Left ventricle myocardium inferior (tissue), 1 donor: ENCODE data around the gene MLF2. TPM values are rescaled to one million over a fixed set of nuclear protein-coding genes. Genes with fewer than 3 reads are reported as not detected.

ENCODE experiments used
- DNase-seq: peaks from one replicate; pipeline ENCODE4 v3.0.0-alpha.2; 2020
- H3K27ac ChIP-seq: fragments of 200-600 bp; replicated peaks from 2 replicates; pipeline ENCODE4 v1.8.0; 2021
- H3K27me3 ChIP-seq: fragments of 200-600 bp; 2 replicates; pipeline ENCODE4 v1.8.0; 2021; ENCODE audit warnings: low read depth
- H3K36me3 ChIP-seq: fragments of 200-600 bp; 2 replicates; pipeline ENCODE4 v1.8.0; 2021
- H3K4me1 ChIP-seq: fragments of 200-600 bp; 2 replicates; pipeline ENCODE4 v1.8.0; 2021
- H3K4me3 ChIP-seq: fragments of 200-600 bp; 2 replicates; pipeline ENCODE4 v1.8.0; 2021; ENCODE audit warnings: mild to moderate bottlenecking, moderate library complexity
- H3K9me3 ChIP-seq: fragments of 200-600 bp; replicated peaks from 2 replicates; pipeline ENCODE4 v1.8.0; 2021
- intact Hi-C: fragments of 100-400 bp; cut with micrococcal nuclease; formaldehyde crosslinking; loops from one replicate; pipeline ENCODE4 v1.11.0; 2022
- long read RNA-seq: library from polyadenylated mRNA; unstranded; transcript quantifications from one replicate; pipeline ENCODE4 v2.0.0, GENCODE V29; 2021
- total RNA-seq: library from RNA; stranded (reverse); fragmentation: NEBNext Ultra II Directional; extraction: Animal tissue kit (Norgen Biotek cat#: 25700); gene quantifications from one replicate; pipeline ENCODE4 v1.2.1, GENCODE V29; 2021
- TF ChIP-seq, protein P1 (sequence below): fragments of 200-600 bp; IDR thresholded peaks from 2 replicates; pipeline ENCODE4 v1.8.0; 2021; ENCODE audit warnings: antibody characterized with exemption, mild to moderate bottlenecking, borderline replicate concordance
- donor health status: DM: no; HTN: yes; CAD: no; lungs with severe emphysema.

MLF2 gene, protein sequence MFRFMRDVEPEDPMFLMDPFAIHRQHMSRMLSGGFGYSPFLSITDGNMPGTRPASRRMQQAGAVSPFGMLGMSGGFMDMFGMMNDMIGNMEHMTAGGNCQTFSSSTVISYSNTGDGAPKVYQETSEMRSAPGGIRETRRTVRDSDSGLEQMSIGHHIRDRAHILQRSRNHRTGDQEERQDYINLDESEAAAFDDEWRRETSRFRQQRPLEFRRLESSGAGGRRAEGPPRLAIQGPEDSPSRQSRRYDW
- total RNA-seq: 153 TPM
- long read RNA-seq, transcript MLF2-201 (9 exons, 1,969 nt): major isoform, 325 of 380 reads
- long read RNA-seq, partial matches to known transcripts: 44 of 380 reads
- long read RNA-seq, other reads (novel, unspliced or antisense): 11 of 380 reads

DNA sequence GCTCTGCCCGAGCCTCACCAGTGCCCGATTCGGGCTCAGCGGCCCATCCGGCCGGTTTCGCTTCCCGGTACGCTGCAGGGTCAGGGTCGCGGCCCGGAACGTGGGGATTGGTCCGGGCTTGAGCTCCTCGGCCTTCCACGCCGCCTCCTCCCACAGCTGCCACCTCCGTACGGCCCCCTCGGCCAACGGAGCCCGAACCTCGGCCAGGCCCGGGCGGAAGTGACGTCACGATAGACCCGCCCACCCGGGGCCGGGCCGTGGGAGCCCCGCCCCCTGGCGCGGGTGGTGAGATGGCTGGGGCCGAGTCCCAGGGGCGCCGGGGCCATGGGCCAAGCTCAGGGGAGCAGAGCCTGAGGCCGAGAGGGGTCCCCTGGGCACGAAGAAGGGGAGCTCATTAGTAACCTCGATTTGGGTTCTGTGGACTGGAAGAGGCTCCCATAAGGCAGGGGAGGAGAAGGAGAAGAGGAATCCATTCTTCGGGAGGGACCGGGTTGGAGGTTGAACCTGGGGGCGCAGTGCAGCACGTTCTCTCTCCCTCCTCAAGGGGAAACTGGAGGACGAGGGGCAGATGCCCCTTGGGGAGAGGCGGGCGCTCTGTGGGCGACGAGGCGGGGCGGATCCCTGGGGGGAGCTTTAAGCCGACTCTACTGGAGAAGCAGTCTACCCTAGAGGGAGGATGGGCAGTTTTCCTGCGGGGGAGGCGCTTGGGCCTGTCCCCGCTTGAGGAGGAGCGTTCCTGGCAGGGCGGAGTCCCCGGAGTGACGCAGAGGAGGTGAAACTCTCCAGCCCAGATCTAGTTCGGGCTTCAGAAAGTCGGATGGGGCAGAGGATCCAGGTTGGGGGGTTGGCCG, at the start of gene MLF2:
Gene MLF2 (minus strand): TSS at position 221 of the 851 bp plus-strand sequence. CDS start 807 bp downstream, outside the sequence.
- H3K4me1 ChIP-seq: peaks cover 32% of the 10 kb centered on the region

DNA sequence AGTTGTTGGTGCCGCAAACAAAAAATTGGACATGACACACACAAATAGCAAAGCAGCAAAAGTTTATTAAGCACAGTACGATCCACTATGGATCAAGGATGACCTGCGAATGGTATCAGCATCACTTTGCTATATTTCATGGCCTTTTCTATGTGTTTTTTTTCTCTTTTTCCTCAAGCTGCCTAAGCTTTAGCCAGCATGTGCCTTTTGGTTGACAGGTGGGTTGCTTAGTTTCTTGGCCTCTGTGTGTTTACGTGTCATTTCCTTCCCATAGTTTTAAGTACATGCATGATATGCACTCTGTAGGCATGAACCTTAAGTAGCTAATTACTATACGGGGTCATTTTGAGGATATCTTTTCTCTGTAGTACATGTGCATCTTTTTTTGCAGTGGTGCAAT, 46.2 kb upstream of the MLF2 start:
- no peaks in the 10 kb centered on the region for H3K4me1 ChIP-seq
- H3K27ac ChIP-seq: no peak overlapping the region
- intact Hi-C loops: no loop called here
- TF ChIP-seq, protein P1, sequence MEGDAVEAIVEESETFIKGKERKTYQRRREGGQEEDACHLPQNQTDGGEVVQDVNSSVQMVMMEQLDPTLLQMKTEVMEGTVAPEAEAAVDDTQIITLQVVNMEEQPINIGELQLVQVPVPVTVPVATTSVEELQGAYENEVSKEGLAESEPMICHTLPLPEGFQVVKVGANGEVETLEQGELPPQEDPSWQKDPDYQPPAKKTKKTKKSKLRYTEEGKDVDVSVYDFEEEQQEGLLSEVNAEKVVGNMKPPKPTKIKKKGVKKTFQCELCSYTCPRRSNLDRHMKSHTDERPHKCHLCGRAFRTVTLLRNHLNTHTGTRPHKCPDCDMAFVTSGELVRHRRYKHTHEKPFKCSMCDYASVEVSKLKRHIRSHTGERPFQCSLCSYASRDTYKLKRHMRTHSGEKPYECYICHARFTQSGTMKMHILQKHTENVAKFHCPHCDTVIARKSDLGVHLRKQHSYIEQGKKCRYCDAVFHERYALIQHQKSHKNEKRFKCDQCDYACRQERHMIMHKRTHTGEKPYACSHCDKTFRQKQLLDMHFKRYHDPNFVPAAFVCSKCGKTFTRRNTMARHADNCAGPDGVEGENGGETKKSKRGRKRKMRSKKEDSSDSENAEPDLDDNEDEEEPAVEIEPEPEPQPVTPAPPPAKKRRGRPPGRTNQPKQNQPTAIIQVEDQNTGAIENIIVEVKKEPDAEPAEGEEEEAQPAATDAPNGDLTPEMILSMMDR: no peak
- no peaks in the 10 kb centered on the region for H3K9me3 ChIP-seq
- H3K27me3 ChIP-seq: peaks cover 6% of the 10 kb centered on the region
- no peak for DNase-seq
- no peaks in the 10 kb centered on the region for H3K36me3 ChIP-seq
- no peak overlapping the region for H3K4me3 ChIP-seq

More for the DNA sequence above, at the start of gene MLF2:
- no peaks in the 10 kb centered on the region for H3K27me3 ChIP-seq
- DNase-seq: peak; percentile 98
- no peaks in the 10 kb centered on the region for H3K9me3 ChIP-seq
- intact Hi-C loops: no loop called here
- TF ChIP-seq, protein P1: no peak
- H3K4me3 ChIP-seq: peak within 1 kb of the TSS; percentile 99
- peaks cover 36% of the 10 kb centered on the region for H3K36me3 ChIP-seq
- H3K27ac ChIP-seq: peak within 1 kb of the TSS; percentile 100

DNA sequence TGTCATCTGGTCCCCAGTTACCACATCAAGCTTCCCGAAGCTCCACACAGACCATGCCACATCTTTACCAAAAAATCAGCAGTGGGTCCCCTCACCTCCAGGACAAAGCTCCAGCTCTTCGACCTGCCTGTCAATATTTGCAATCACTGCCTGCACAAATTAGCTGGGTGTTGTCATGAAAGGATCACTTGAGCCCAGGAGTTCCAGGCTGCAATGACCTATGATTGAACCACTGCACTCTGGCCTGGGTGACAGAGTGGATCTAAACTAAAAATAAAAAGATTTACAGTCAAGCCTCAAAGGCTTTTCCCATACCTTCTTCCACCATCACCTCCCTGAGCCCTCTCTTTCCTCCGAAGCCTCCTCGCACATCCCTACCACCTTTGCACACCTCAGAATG, 43.6 kb upstream of the MLF2 start:
- Histone ChIP-seq H3K36me3 (no peaks in the 10 kb centered on the region), H3K27ac (no peak overlapping the region), H3K9me3 (no peaks in the 10 kb centered on the region), H3K27me3 (peaks cover 6% of the 10 kb centered on the region), H3K4me1 (peaks cover 4% of the 10 kb centered on the region), H3K4me3 (no peak overlapping the region)
- intact Hi-C loops: no loop called here
- TF ChIP-seq, protein P1: no peak
- no peak for DNase-seq

DNA sequence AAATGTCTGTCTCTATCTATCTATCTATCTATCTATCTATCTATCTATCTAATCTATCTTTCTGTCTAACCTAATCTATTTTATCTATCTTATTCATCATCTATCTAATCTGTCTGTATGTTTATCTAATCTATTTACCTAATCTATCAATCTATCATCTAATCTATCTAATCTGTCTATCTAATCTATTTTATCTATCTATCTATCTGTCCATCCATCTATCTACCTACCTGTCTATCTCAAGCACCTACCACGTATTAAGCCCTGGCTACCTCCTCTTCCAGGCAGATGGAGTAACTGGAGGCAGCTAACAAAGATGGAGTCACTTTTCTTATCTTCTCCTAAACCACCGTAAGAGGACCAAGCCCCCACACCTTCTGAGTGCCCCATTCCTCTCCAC, 42.1 kb upstream of the MLF2 start:
- intact Hi-C loops: no loop called here
- TF ChIP-seq, protein P1: no peak
- Histone ChIP-seq H3K9me3 (no peaks in the 10 kb centered on the region), H3K4me1 (peaks cover 4% of the 10 kb centered on the region), H3K4me3 (no peak overlapping the region), H3K36me3 (no peaks in the 10 kb centered on the region), H3K27me3 (peaks cover 6% of the 10 kb centered on the region), H3K27ac (no peak overlapping the region)
- no peak for DNase-seq

DNA sequence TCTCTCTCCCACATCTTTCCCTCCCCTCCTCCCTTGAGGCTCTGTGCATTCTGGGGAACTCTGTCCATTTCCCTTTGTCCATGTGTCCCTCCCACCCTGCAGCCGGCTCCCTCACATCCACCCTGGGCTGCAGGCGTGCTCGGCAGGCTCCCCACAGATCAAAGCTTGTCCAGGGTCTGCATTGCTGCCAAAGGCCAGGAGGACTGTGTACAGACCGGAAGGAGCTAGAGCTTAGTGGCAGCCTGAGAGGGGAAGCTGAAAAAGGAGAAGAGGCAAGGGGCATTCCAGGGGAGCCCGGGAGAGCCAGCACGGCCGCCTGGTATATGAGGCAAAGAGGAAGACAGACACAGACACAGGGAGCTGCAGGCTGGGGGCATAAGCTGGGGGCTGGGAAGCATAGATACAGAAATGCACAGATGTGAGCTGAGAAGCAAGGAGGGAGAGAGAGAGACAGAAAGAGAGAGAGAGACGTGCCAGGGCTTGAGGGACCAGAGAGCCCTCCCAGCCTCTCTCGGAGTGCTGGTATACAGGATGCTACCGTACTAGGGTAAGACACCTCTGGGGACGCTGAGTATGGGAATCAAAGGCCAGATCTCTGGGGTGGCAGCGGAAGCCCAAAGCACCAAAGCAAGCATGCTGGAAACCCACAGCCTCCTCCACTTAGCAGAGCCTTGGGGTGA, 39.7 kb upstream of the MLF2 start:
- DNase-seq: peak; percentile 38
- Histone ChIP-seq H3K9me3 (no peaks in the 10 kb centered on the region), H3K36me3 (no peaks in the 10 kb centered on the region), H3K4me1 (peaks cover 4% of the 10 kb centered on the region), H3K27ac (peak overlapping the region; percentile 46), H3K27me3 (peaks cover 6% of the 10 kb centered on the region), H3K4me3 (peak overlapping the region; percentile 27)
- TF ChIP-seq, protein P1: no peak
- intact Hi-C loops: no loop called here
